Glutamatergic neuron (in vitro differentiated cells): ENCODE measurements around the gene DTNB. TPM values are rescaled to one million over a fixed set of nuclear protein-coding genes. Genes with fewer than 3 reads are reported as not detected.

Source experiments
- DNase-seq: peaks from one replicate; pipeline ENCODE4 v3.0.0; 2022
- H3K27ac Mint-ChIP-seq: one replicate; pipeline ENCODE4 v1.8.0; 2020; ENCODE audit warnings: mild to moderate bottlenecking, mixed read lengths, inconsistent platforms; ENCODE audit not compliant: unreplicated experiment
- H3K27me3 Mint-ChIP-seq: one replicate; pipeline ENCODE4 v1.8.0; 2020; ENCODE audit warnings: mild to moderate bottlenecking, moderate library complexity, mixed read lengths, inconsistent platforms; ENCODE audit not compliant: unreplicated experiment
- H3K36me3 Mint-ChIP-seq: one replicate; pipeline ENCODE4 v1.8.0; 2020; ENCODE audit warnings: mild to moderate bottlenecking, mixed read lengths, inconsistent platforms; ENCODE audit not compliant: unreplicated experiment
- H3K4me1 Mint-ChIP-seq: one replicate; pipeline ENCODE4 v1.8.0; 2020; ENCODE audit warnings: mild to moderate bottlenecking, low read depth, mixed read lengths, inconsistent platforms; ENCODE audit not compliant: unreplicated experiment
- H3K4me3 Mint-ChIP-seq: one replicate; pipeline ENCODE4 v1.8.0; 2020; ENCODE audit warnings: mild to moderate bottlenecking, mixed read lengths, inconsistent platforms; ENCODE audit not compliant: unreplicated experiment
- H3K9me3 Mint-ChIP-seq: one replicate; pipeline ENCODE4 v1.8.0; 2020; ENCODE audit warnings: mild to moderate bottlenecking, moderate library complexity, mixed read lengths, inconsistent platforms; ENCODE audit not compliant: unreplicated experiment
- CTCF ChIP-seq: fragments of 200-600 bp; sonication (generic); IDR thresholded peaks from one replicate; pipeline ENCODE4 v1.5.0; 2021; ENCODE audit not compliant: partially characterized antibody, unreplicated experiment
- total RNA-seq: library from RNA; stranded (reverse); fragmentation: NEBNext Ultra II Directional; extraction: Animal tissue kit (Norgen Biotek cat#: 25700); gene quantifications from one replicate; pipeline ENCODE4 v1.2.1, GENCODE V29; 2021; ENCODE audit not compliant: unreplicated experiment

The DTNB gene
- total RNA-seq, 1 donor from 2014 or later, result 41.7 TPM

- H3K4me3 Mint-ChIP-seq, result no peak overlapping the region
- no peak for DNase-seq
- no peak overlapping the region for H3K27ac Mint-ChIP-seq
- peaks cover 31% of the 10 kb centered on the region for H3K4me1 Mint-ChIP-seq
- peaks cover 10% of the 10 kb centered on the region for H3K9me3 Mint-ChIP-seq
- TF ChIP-seq CTCF, result no peak
- H3K27me3 Mint-ChIP-seq, result peaks cover 2% of the 10 kb centered on the region
- no peaks in the 10 kb centered on the region for H3K36me3 Mint-ChIP-seq
Measured at GRCh38 chr2:25532521-25532920, 140.9 kb downstream of the DTNB start.

GRCh38 chr2:25529034-25529433 lies 144.3 kb downstream of the DTNB start:
- Mint-ChIP-seq H3K36me3 (no peaks in the 10 kb centered on the region), H3K27me3 (peaks cover 3% of the 10 kb centered on the region), H3K9me3 (peaks cover 3% of the 10 kb centered on the region), H3K4me1 (peaks cover 27% of the 10 kb centered on the region), H3K27ac (no peak overlapping the region), H3K4me3 (no peak overlapping the region)
- no peak for DNase-seq
- TF ChIP-seq CTCF, result no peak

DNA sequence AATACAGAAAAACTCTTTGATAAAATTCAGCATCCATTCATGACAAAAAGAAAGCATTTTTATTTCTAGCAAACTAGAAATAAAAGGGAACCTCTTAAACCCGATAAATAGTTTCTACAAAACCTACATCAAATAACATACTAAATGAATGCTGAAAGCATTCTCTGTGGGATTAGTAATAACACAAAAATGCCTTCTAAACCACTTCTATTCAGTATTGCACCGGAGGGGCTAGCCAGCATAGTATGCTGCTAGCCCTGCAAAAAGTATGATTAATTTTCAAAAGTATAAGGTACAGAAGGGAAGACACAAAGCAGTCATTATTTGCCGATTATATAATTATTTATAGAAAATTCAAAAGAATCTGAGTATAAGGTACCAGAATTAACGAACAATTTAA lies 145.2 kb downstream of the DTNB start:
- H3K27me3 Mint-ChIP-seq, result peaks cover 3% of the 10 kb centered on the region
- DNase-seq, result no peak
- no peaks in the 10 kb centered on the region for H3K9me3 Mint-ChIP-seq

GRCh38 chr2:25524507-25524906 lies 148.9 kb downstream of the DTNB start:
- Mint-ChIP-seq H3K27ac (no peak overlapping the region), H3K4me3 (no peak overlapping the region), H3K36me3 (no peaks in the 10 kb centered on the region), H3K9me3 (no peaks in the 10 kb centered on the region), H3K4me1 (peaks cover 16% of the 10 kb centered on the region), H3K27me3 (peaks cover 3% of the 10 kb centered on the region)
- TF ChIP-seq CTCF, result no peak
- DNase-seq, result no peak

More for the DNA sequence above, 145.2 kb downstream of the DTNB start:
- H3K36me3 Mint-ChIP-seq, result no peaks in the 10 kb centered on the region
- H3K4me1 Mint-ChIP-seq, result peaks cover 22% of the 10 kb centered on the region
- H3K4me3 Mint-ChIP-seq, result no peak overlapping the region
- no peak overlapping the region for H3K27ac Mint-ChIP-seq
- TF ChIP-seq CTCF, result no peak

GRCh38 chr2:25523060-25523459 lies 150.3 kb downstream of the DTNB start:
- no peaks in the 10 kb centered on the region for H3K9me3 Mint-ChIP-seq
- no peaks in the 10 kb centered on the region for H3K36me3 Mint-ChIP-seq
- TF ChIP-seq CTCF, result no peak
- DNase-seq, result no peak
- peaks cover 7% of the 10 kb centered on the region for H3K4me1 Mint-ChIP-seq
- peaks cover 3% of the 10 kb centered on the region for H3K27me3 Mint-ChIP-seq
- no peak overlapping the region for H3K27ac Mint-ChIP-seq
- H3K4me3 Mint-ChIP-seq, result no peak overlapping the region
